NT2/D1 (cell line): Measurements from ENCODE around the gene ADARB2.

ENCODE experiments used
- SUZ12 ChIP-seq: IDR thresholded peaks from 2 replicates; pipeline ENCODE4 v1.6.1; 2011; ENCODE audit not compliant: insufficient read length, insufficient read depth; ENCODE audit errors: extremely low read depth
- YY1 ChIP-seq: IDR thresholded peaks from 2 replicates; pipeline ENCODE4 v1.6.1; 2011; ENCODE audit not compliant: insufficient read length, insufficient read depth
- ZNF274 ChIP-seq: IDR thresholded peaks from 2 replicates; pipeline ENCODE4 v1.6.1; 2011; ENCODE audit warnings: mild to moderate bottlenecking, low read depth, low read length

DNA sequence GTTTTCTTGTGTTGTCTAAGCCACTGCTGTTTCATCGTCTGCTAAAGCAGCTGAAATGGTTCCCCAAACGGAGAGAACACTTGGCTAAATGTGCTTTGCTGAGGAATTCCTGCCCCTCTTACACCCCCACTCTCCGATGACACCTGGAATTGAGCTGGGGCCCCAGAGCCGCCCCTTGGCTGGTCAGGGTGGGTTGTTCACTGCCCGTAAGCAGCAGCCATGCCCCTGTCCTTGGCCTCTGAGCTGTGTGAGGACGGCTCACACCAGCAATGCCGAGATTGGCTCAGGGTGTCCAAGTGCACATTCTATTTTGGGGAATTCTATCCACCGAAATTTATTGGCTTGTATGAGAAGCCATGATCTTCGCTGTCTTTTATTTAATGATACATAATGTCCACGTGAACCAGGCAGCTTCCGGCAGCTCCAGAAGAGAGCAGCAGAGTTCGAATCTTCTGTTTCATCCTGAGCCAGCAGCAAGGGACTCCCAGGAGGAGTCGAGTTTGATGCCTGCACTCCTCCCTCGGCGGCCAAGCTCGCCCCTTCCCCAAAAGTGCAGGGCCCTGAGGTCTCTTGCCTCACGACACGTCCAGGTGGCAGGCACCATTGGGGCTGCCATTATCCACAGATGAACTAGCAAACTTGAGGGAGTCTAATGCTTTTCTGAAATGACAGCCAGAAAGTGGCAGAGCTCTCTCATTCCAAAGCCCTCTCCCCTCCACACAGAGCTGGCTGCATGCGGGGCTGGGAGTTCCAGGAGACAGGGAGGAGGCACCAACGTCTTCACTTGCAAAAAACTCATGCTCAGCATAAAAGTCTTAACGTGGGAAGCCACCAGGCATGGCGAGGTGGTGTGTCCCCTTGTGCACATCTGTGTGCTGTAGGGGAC, 567.1 kb downstream of the ADARB2 start:
- TF ChIP-seq ZNF274: no peak
- no peak for TF ChIP-seq YY1
- TF ChIP-seq SUZ12: no peak
